HepG2 (cell line): ENCODE measurements around the gene PHACTR3. TPM values are rescaled to one million over a fixed set of nuclear protein-coding genes. Genes with fewer than 3 reads are reported as not detected.

Experiments used
- ATAC-seq: fragments of 200-7000 bp; cut with Tn5 transposase; 3 replicates; pipeline ENCODE4 v1.9.1; 2020; ENCODE audit warnings: mild to moderate bottlenecking, moderate library complexity
- BruUV-seq: library from RNA; stranded (reverse); fragments of 400-500 nt; replicated peaks from 2 replicates; lab custom pipeline; 2021; lab: Mats Ljungman, UMichigan
- CTCF ChIA-PET: fragments of 300-600 bp; formaldehyde crosslinking; extraction: SDS; loops from one replicate; lab custom pipeline; 2021; ENCODE audit warnings: low total read pairs, inconsistent platforms, low intra/inter-chr PET ratio; lab: Yijun Ruan, JAX
- POLR2A ChIA-PET: fragments of 350-600 bp; sonication (Branson Sonifier 250); formaldehyde crosslinking; loops from one replicate; lab custom pipeline; 2020; ENCODE audit warnings: antibody characterized with exemption, inconsistent platforms; lab: Yijun Ruan, JAX
- DNase-seq: peaks from one replicate; pipeline ENCODE4 v3.0.0-alpha.2; 2015; ENCODE audit warnings: low spot score
- FAIRE-seq: peaks from 3 replicates; lab custom pipeline; 2011; peaks lifted over from hg19 to GRCh38; lab: Jason Lieb, UNC
- H2AFZ ChIP-seq: one replicate; pipeline ENCODE4 v1.6.1; 2011; ENCODE audit warnings: low read length, inconsistent platforms
- H3K27ac ChIP-seq: fragments of 300-600 bp; 3 replicates; pipeline ENCODE4 v1.8.0; 2011; ENCODE audit warnings: mixed run types, mild to moderate bottlenecking, mixed read lengths, low read length, inconsistent platforms; ENCODE audit not compliant: insufficient read depth; ENCODE audit errors: extremely low read length
- H3K27me3 ChIP-seq, 2 experiments: fragments of 200-600 bp in 1 of 2; 2 replicates in 1 of 2; 3 replicates in 1 of 2; pipeline versions ENCODE4 v1.6.0 to v1.8.0; 2011; ENCODE audit warnings: low read length in 2 of 2, mild to moderate bottlenecking in 2 of 2, moderate library complexity in 2 of 2, inconsistent platforms in 1 of 2; ENCODE audit not compliant: insufficient read depth in 2 of 2, control insufficient read depth in 1 of 2
- H3K36me3 ChIP-seq, 2 experiments: fragments of 200-600 bp in 1 of 2; replicated peaks in 1 of 2; 2 replicates in 1 of 2; 3 replicates in 1 of 2; pipeline versions ENCODE4 v1.5.1 to v1.8.0; 2011; ENCODE audit warnings: low read length in 2 of 2, inconsistent platforms in 1 of 2; ENCODE audit not compliant: insufficient read depth in 2 of 2, control insufficient read depth in 1 of 2
- H3K4me1 ChIP-seq: 2 replicates; pipeline ENCODE4 v1.5.1; 2012; ENCODE audit warnings: low read length, inconsistent platforms; ENCODE audit not compliant: insufficient read depth
- H3K4me2 ChIP-seq: 2 replicates; pipeline ENCODE4 v1.6.0; 2011; ENCODE audit warnings: low read depth, low read length, inconsistent platforms
- H3K4me3 ChIP-seq, 3 experiments: fragments of 200-600 bp in 1 of 3; sonication (generic), shearing (Covaris generic) in 1 of 3; replicated peaks in 1 of 3; 2 replicates each; pipeline ENCODE4 v1.5.1; 2011 to 2016; ENCODE audit warnings: low read length in 3 of 3, inconsistent platforms in 2 of 3, low read depth in 2 of 3, mild to moderate bottlenecking in 2 of 3, control low read depth in 1 of 3, mixed read lengths in 1 of 3; ENCODE audit not compliant: insufficient read depth in 1 of 3
- H3K79me2 ChIP-seq: one replicate; pipeline ENCODE4 v1.6.1; 2011; ENCODE audit warnings: low read length, inconsistent platforms; ENCODE audit not compliant: insufficient read depth
- H3K9ac ChIP-seq: 2 replicates; pipeline ENCODE4 v1.6.0; 2011; ENCODE audit warnings: mild to moderate bottlenecking, low read depth, low read length, inconsistent platforms; ENCODE audit not compliant: insufficient read depth
- H3K9me3 ChIP-seq: 2 replicates; pipeline ENCODE4 v1.5.1; 2012; ENCODE audit warnings: mild to moderate bottlenecking, low read length
- H4K20me1 ChIP-seq: 2 replicates; pipeline ENCODE4 v1.6.0; 2011; ENCODE audit warnings: inconsistent platforms, mild to moderate bottlenecking, low read length, moderate library complexity; ENCODE audit not compliant: insufficient read depth
- ATAD3A ChIP-seq: sonication (generic); formaldehyde crosslinking; IDR thresholded peaks from 2 replicates; pipeline ENCODE4 v1.4.0; 2020; ENCODE audit warnings: missing genetic modification reagents
- ATF3 ChIP-seq: sonication (generic); formaldehyde crosslinking; IDR thresholded peaks from 2 replicates; pipeline ENCODE4 v1.4.0; 2020; ENCODE audit warnings: missing genetic modification reagents
- CHD4 ChIP-seq: fragments of 200-600 bp; sonication (generic); IDR thresholded peaks from 2 replicates; pipeline ENCODE4 v1.7.0; 2017; ENCODE audit warnings: mild to moderate bottlenecking, low read length, borderline replicate concordance
- DPF2 ChIP-seq: sonication (generic); formaldehyde crosslinking; IDR thresholded peaks from 2 replicates; pipeline ENCODE4 v1.4.0; 2020; ENCODE audit warnings: mild to moderate bottlenecking, low read depth, missing genetic modification reagents, borderline replicate concordance
- KDM2A ChIP-seq: sonication (generic); formaldehyde crosslinking; IDR thresholded peaks from 2 replicates; pipeline ENCODE4 v1.4.0; 2020; ENCODE audit warnings: low read depth, missing genetic modification reagents, borderline replicate concordance
- MED13 ChIP-seq: sonication (generic); formaldehyde crosslinking; IDR thresholded peaks from 2 replicates; pipeline ENCODE4 v1.5.0; 2020; ENCODE audit warnings: missing genetic modification reagents
- PAX8 ChIP-seq: sonication (generic); formaldehyde crosslinking; IDR thresholded peaks from 2 replicates; pipeline ENCODE4 v1.8.0; 2022; ENCODE audit warnings: mild to moderate bottlenecking, missing genetic modification reagents, borderline replicate concordance
- RFX1 ChIP-seq: fragments of 450-650 bp; IDR thresholded peaks from 2 replicates; pipeline ENCODE4 v1.6.1; 2017
- RFXANK ChIP-seq: IDR thresholded peaks from 2 replicates; pipeline ENCODE4 v1.6.1; 2016
- TARDBP ChIP-seq: sonication (generic); formaldehyde crosslinking; IDR thresholded peaks from 2 replicates; pipeline ENCODE4 v1.8.0; 2022; ENCODE audit warnings: mild to moderate bottlenecking, missing genetic modification reagents
- ZFY ChIP-seq: sonication (generic); formaldehyde crosslinking; IDR thresholded peaks from 2 replicates; pipeline ENCODE4 v1.4.0; 2020; ENCODE audit warnings: missing genetic modification reagents
- ZNF18 ChIP-seq: sonication (generic); formaldehyde crosslinking; IDR thresholded peaks from 2 replicates; pipeline ENCODE4 v1.8.0; 2022; ENCODE audit warnings: mild to moderate bottlenecking, missing genetic modification reagents; ENCODE audit not compliant: insufficient replicate concordance
- ZNF350 ChIP-seq: sonication (generic); formaldehyde crosslinking; IDR thresholded peaks from 2 replicates; pipeline ENCODE4 v1.4.0; 2020; ENCODE audit warnings: mild to moderate bottlenecking, low read depth, missing genetic modification reagents, borderline replicate concordance
- ZNF501 ChIP-seq: sonication (generic); formaldehyde crosslinking; IDR thresholded peaks from 2 replicates; pipeline ENCODE4 v1.5.1; 2020; ENCODE audit warnings: mild to moderate bottlenecking, moderate library complexity, missing genetic modification reagents
- ZNF660 ChIP-seq: sonication (generic); formaldehyde crosslinking; IDR thresholded peaks from 2 replicates; pipeline ENCODE4 v1.5.1; 2020; ENCODE audit warnings: mild to moderate bottlenecking, low read depth, missing genetic modification reagents, borderline replicate concordance
- ZNF883 ChIP-seq: sonication (generic); formaldehyde crosslinking; IDR thresholded peaks from 2 replicates; pipeline ENCODE4 v1.5.1; 2020; ENCODE audit warnings: mild to moderate bottlenecking, missing genetic modification reagents; ENCODE audit errors: not compliant biosample characterization
- whole genome bisulfite sequencing: methylation state at CpG from one replicate; pipeline ENCODE4 v1.1.6; 2017; ENCODE audit warnings: low lambda C conversion rate; 5-methylcytosine and 5-hydroxymethylcytosine counted together
- in situ Hi-C: cut with HindIII; loops from 2 replicates; pipeline ENCODE4 v1.10.0; 2017; ENCODE audit warnings: low pct_unique_long_range_greater_than_20kb; ENCODE audit not compliant: extremely low pct_ligation_motif_present
- intact Hi-C: fragments of 100-400 bp; cut with micrococcal nuclease; formaldehyde crosslinking; loops from one replicate; pipeline ENCODE4 v1.10.0; 2022; ENCODE audit not compliant: unreplicated experiment
- polyA plus RNA-seq, 8 experiments: library from polyadenylated mRNA; depleted of rRNA in 3 of 8; stranded (reverse) in 7 of 8; unstranded in 1 of 8; fragments of >200 nt; fragmentation: Illumina TruSeq in 4 of 8; extraction: Trizol in 4 of 8; gene quantifications; 2 replicates each; pipeline versions ENCODE4 v1.2.1 to v1.2.3, GENCODE V29; 2011 to 2016; ENCODE audit warnings: low read depth in 4 of 8, missing spikeins in 1 of 8, mixed read lengths in 1 of 8; ENCODE audit not compliant: insufficient read depth in 1 of 8
- total RNA-seq, 5 experiments: library from RNA; depleted of rRNA; stranded (reverse); fragments of >200 nt; fragmentation: Illumina TruSeq; extraction: Trizol; gene quantifications; 2 replicates each; pipeline ENCODE4 v1.2.3, GENCODE V29; 2016; ENCODE audit warnings: low read depth in 1 of 5
- TF ChIP-seq, protein P1 (sequence below): sonication (generic); formaldehyde crosslinking; IDR thresholded peaks from 2 replicates; pipeline ENCODE4 v1.4.0; 2020; ENCODE audit warnings: missing genetic modification reagents, low read depth, mild to moderate bottlenecking, borderline replicate concordance
- TF ChIP-seq, protein P2 (sequence below): sonication (generic); formaldehyde crosslinking; IDR thresholded peaks from 2 replicates; pipeline ENCODE4 v1.9.0; 2022; ENCODE audit warnings: low read depth, missing genetic modification reagents

The PHACTR3 gene
- total and polyA plus RNA-seq, 2 of the 13 experiments (the other 11 are each of a cell fraction or from before 2014, with no cell fraction given), result not detected

DNA sequence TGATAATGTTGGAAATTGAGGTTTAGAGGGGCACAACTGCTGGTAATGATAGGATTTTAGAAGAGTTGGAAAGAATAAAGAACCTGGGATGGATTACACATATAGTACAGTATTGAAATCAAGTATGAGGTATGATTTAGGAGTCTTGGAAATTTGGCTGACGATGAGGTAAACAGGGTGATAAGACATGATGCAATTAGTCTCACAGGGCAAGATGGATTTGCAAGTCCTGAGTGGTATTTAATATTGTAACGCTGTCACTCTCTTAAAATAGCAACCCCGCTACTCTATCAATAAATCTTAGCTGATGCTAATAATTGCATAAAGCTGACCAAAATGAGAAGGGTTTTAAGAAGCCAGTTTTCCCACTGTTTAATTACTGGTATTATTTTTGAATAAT, 258.7 kb downstream of the PHACTR3 start:
- Histone ChIP-seq H3K79me2 (no peaks in the 10 kb centered on the region), H3K36me3 (no peaks in the 10 kb centered on the region), H3K4me2 (no peak overlapping the region), H3K27me3 (no peaks in the 10 kb centered on the region), H3K4me3 (no peak overlapping the region), H4K20me1 (no peaks in the 10 kb centered on the region), H3K9me3 (no peaks in the 10 kb centered on the region), H3K27ac (no peak overlapping the region), H3K4me1 (no peaks in the 10 kb centered on the region), H3K9ac (no peak overlapping the region), H2AFZ (no peak overlapping the region)
- no peak for ATAC-seq
- WGBS, result 22% methylated on average over 3 of the region's 3 CpGs
- no peak for FAIRE-seq
- POLR2A ChIA-PET, result no interaction called here
- TF ChIP-seq ZFY (CRISPR knock-in tag), result no peak
- TF ChIP-seq ZNF883 (CRISPR knock-in tag), result no peak
- TF ChIP-seq ATF3, result no peak
- TF ChIP-seq ZNF501, result no peak
- TF ChIP-seq, protein P1, sequence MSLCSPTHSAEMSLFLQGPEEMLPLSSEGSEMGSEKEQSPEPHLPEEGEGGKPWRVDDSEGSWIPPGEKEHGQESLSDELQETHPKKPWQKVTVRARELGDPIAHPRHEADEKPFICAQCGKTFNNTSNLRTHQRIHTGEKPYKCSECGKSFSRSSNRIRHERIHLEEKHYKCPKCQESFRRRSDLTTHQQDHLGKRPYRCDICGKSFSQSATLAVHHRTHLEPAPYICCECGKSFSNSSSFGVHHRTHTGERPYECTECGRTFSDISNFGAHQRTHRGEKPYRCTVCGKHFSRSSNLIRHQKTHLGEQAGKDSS, result no peak
- no peak for TF ChIP-seq ZNF18 (CRISPR knock-in tag)
- TF ChIP-seq PAX8 (CRISPR knock-in tag), result no peak
- no peak for TF ChIP-seq CHD4
- no peak for TF ChIP-seq KDM2A (CRISPR knock-in tag)
- TF ChIP-seq RFX1, result no peak
- no peak for TF ChIP-seq DPF2 (CRISPR knock-in tag)
- no peak for TF ChIP-seq ZNF350
- TF ChIP-seq TARDBP (CRISPR knock-in tag), result no peak
- no peak for TF ChIP-seq ATAD3A
- TF ChIP-seq, protein P2, sequence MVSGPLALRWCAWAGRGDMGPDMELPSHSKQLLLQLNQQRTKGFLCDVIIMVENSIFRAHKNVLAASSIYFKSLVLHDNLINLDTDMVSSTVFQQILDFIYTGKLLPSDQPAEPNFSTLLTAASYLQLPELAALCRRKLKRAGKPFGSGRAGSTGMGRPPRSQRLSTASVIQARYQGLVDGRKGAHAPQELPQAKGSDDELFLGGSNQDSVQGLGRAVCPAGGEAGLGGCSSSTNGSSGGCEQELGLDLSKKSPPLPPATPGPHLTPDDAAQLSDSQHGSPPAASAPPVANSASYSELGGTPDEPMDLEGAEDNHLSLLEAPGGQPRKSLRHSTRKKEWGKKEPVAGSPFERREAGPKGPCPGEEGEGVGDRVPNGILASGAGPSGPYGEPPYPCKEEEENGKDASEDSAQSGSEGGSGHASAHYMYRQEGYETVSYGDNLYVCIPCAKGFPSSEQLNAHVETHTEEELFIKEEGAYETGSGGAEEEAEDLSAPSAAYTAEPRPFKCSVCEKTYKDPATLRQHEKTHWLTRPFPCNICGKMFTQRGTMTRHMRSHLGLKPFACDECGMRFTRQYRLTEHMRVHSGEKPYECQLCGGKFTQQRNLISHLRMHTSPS, result no peak
- TF ChIP-seq MED13 (CRISPR knock-in tag), result no peak
- no peak for TF ChIP-seq ZNF660 (CRISPR knock-in tag)
- TF ChIP-seq RFXANK (CRISPR knock-in tag), result no peak
- in situ Hi-C loops, result no loop called here
- CTCF ChIA-PET, result no interaction called here
- no peak for DNase-seq
- intact Hi-C loops, result no loop called here
- BruUV-seq, result no TSS peak
